Endodermal cell (in vitro differentiated cells): ENCODE measurements around the gene EEA1. TPM values are rescaled to one million over a fixed set of nuclear protein-coding genes. Genes with fewer than 3 reads are reported as not detected.

Experiments used
- DNase-seq: peaks from one replicate; pipeline ENCODE4 v3.0.0-alpha.2; 2017
- H3K27ac ChIP-seq: 2 replicates; pipeline ENCODE4 v1.5.1; 2013; ENCODE audit warnings: mild to moderate bottlenecking, low read depth, low read length, moderate library complexity
- H3K27me3 ChIP-seq: 2 replicates; pipeline ENCODE4 v1.6.1; 2013; ENCODE audit warnings: mild to moderate bottlenecking, low read length, moderate library complexity; ENCODE audit not compliant: insufficient read depth, control insufficient read depth, poor library complexity, severe bottlenecking
- H3K36me3 ChIP-seq: 2 replicates; pipeline ENCODE4 v1.7.0; 2013; ENCODE audit warnings: mild to moderate bottlenecking, low read length, moderate library complexity; ENCODE audit not compliant: control insufficient read depth, insufficient read depth
- H3K4me1 ChIP-seq: one replicate; pipeline ENCODE4 v1.7.0; 2013; ENCODE audit warnings: low read length; ENCODE audit not compliant: control insufficient read depth, insufficient read depth
- H3K4me3 ChIP-seq: 2 replicates; pipeline ENCODE4 v1.5.1; 2013; ENCODE audit warnings: mild to moderate bottlenecking, low read length, moderate library complexity
- H3K9ac ChIP-seq: 2 replicates; pipeline ENCODE4 v1.6.1; 2013; ENCODE audit warnings: mild to moderate bottlenecking, low read length, moderate library complexity; ENCODE audit not compliant: poor library complexity, severe bottlenecking; ENCODE audit errors: extremely low read depth
- H3K9me3 ChIP-seq: 2 replicates; pipeline ENCODE4 v1.6.1; 2013; ENCODE audit warnings: mild to moderate bottlenecking, low read length, moderate library complexity; ENCODE audit not compliant: control insufficient read depth
- H3K27ac Mint-ChIP-seq: 2 replicates; pipeline ENCODE4 v1.8.0; 2020; ENCODE audit warnings: mixed read lengths
- H3K27me3 Mint-ChIP-seq: 2 replicates; pipeline ENCODE4 v1.8.0; 2021; ENCODE audit warnings: mild to moderate bottlenecking, mixed read lengths; ENCODE audit not compliant: insufficient read depth
- H3K36me3 Mint-ChIP-seq: 2 replicates; pipeline ENCODE4 v1.8.0; 2020; ENCODE audit warnings: low read depth, mixed read lengths
- H3K4me1 Mint-ChIP-seq: 2 replicates; pipeline ENCODE4 v1.8.0; 2020; ENCODE audit warnings: mixed read lengths
- H3K4me3 Mint-ChIP-seq: 2 replicates; pipeline ENCODE4 v1.8.0; 2020; ENCODE audit warnings: mild to moderate bottlenecking, moderate library complexity, mixed read lengths
- H3K9me3 Mint-ChIP-seq: 2 replicates; pipeline ENCODE4 v1.8.0; 2020; ENCODE audit warnings: mild to moderate bottlenecking, mixed read lengths
- CTCF ChIP-seq: fragments of 200-600 bp; sonication (generic); conservative IDR thresholded peaks from 2 replicates; pipeline ENCODE4 v1.5.0; 2021; ENCODE audit warnings: antibody characterized with exemption, mild to moderate bottlenecking
- WGBS, 2 experiments: methylation state at CpG; one replicate each; pipeline versions ENCODE4 v1.1.5 to v1.1.7; 2013; ENCODE audit warnings: missing lambda C conversion rate in 2 of 2, mixed read lengths in 1 of 2; ENCODE audit not compliant: insufficient coverage in 1 of 2, insufficient read length in 1 of 2; 5-methylcytosine and 5-hydroxymethylcytosine counted together
- total RNA-seq, 2 donors: library from RNA; stranded (reverse); fragmentation: NEBNext Ultra II Directional in 1 of 2; extraction: Animal tissue kit (Norgen Biotek cat#: 25700) in 1 of 2; gene quantifications; 2 replicates in 1 of 2; 3 replicates in 1 of 2; pipeline ENCODE4 v1.2.1, GENCODE V29; 2021

The EEA1 gene
- total RNA-seq, 2 donors from 2014 or later = 28.2 to 32.5 TPM

- H3K9me3 ChIP-seq = peaks cover 4% of the 10 kb centered on the region
- Mint-ChIP-seq H3K9me3 (peaks cover 4% of the 10 kb centered on the region), H3K4me3 (peak overlapping the region; percentile 74), H3K4me1 (peaks cover 29% of the 10 kb centered on the region), H3K27ac (peak overlapping the region; percentile 75), H3K36me3 (peaks cover 10% of the 10 kb centered on the region), H3K27me3 (no peaks in the 10 kb centered on the region)
- H3K9ac ChIP-seq = peak overlapping the region; percentile 71
- H3K27ac ChIP-seq = no peak overlapping the region
- H3K36me3 ChIP-seq = peaks cover 11% of the 10 kb centered on the region
- H3K4me1 ChIP-seq = no peaks in the 10 kb centered on the region
- H3K4me3 ChIP-seq = peak overlapping the region; percentile 93
- WGBS, 2 experiments = 22 to 23% methylated on average over 4 of the region's 4 CpGs
- peak; percentile 61 for DNase-seq
- H3K27me3 ChIP-seq = no peaks in the 10 kb centered on the region
- TF ChIP-seq CTCF = peak; percentile 62
These were observed 2.0 kb downstream of the EEA1 start for GRCh38 chr12:92927055-92927435.

- peaks cover 12% of the 10 kb centered on the region for H3K36me3 Mint-ChIP-seq
- H3K4me1 Mint-ChIP-seq = peaks cover 29% of the 10 kb centered on the region
- Histone ChIP-seq H3K9ac (no peak overlapping the region), H3K9me3 (peaks cover 7% of the 10 kb centered on the region), H3K4me3 (peak overlapping the region; percentile 93), H3K27me3 (no peaks in the 10 kb centered on the region), H3K4me1 (no peaks in the 10 kb centered on the region), H3K27ac (no peak overlapping the region), H3K36me3 (peaks cover 16% of the 10 kb centered on the region)
- no peak overlapping the region for H3K4me3 Mint-ChIP-seq
- no peak for TF ChIP-seq CTCF
- DNase-seq = peak; percentile 52
- 81 to 82% methylated on average over 3 to 4 of the region's 4 CpGs for WGBS, 2 experiments
- H3K27ac Mint-ChIP-seq = no peak overlapping the region
- H3K27me3 Mint-ChIP-seq = no peaks in the 10 kb centered on the region
- H3K9me3 Mint-ChIP-seq = peaks cover 7% of the 10 kb centered on the region
These were observed 2.5 kb downstream of the EEA1 start for GRCh38 chr12:92926549-92926948.

GRCh38 chr12:92921877-92922276 lies 7.2 kb downstream of the EEA1 start:
- no peak for TF ChIP-seq CTCF
- no peak overlapping the region for H3K4me3 ChIP-seq
- Mint-ChIP-seq H3K9me3 (peaks cover 8% of the 10 kb centered on the region), H3K27ac (no peak overlapping the region), H3K4me1 (peaks cover 7% of the 10 kb centered on the region), H3K4me3 (no peak overlapping the region), H3K27me3 (no peaks in the 10 kb centered on the region), H3K36me3 (peaks cover 12% of the 10 kb centered on the region)
- 90 to 100% methylated on average over 1 of the region's 1 CpG for WGBS, 2 experiments
- H3K9ac ChIP-seq = no peak overlapping the region
- no peak overlapping the region for H3K27ac ChIP-seq
- peaks cover 7% of the 10 kb centered on the region for H3K9me3 ChIP-seq
- H3K27me3 ChIP-seq = no peaks in the 10 kb centered on the region
- DNase-seq = no peak
- H3K4me1 ChIP-seq = no peaks in the 10 kb centered on the region
- H3K36me3 ChIP-seq = peaks cover 16% of the 10 kb centered on the region
